ENCODE results near the gene SMARCC1.
"Not testable (repeated sequence)": the region's sequence is repeated elsewhere in the genome, so short reads cannot be mapped to it uniquely, and the experiment has no call there.

Gene SMARCC1

GRCh38 chr3:47752716-47753115, 29.0 kb downstream of the SMARCC1 start:
- H3K4me3 ChIP-seq (ENCODE audit: low read depth, low read length) = no peak overlapping the region
- no peak for TF ChIP-seq CTCF (IDR thresholded peaks at IDR 0.05; ENCODE audit: insufficient read depth, low read length, missing control alignments)
- CTCF ChIA-PET = interaction anchor here (0.7 to 1.6 kb wide), 2 partner anchors 10 to 230 kb away, joined by 3 read pairs; no protein-coding TSS in a partner anchor
- POLR2A ChIA-PET = no interaction called here
- DNase-seq (ENCODE audit: low read depth, low spot score) = no peak

- CTCF ChIA-PET = interaction anchor here (0.6 kb wide), 1 partner anchor 35 kb away, joined by 3 read pairs; no protein-coding TSS in a partner anchor
- H3K4me3 ChIP-seq (ENCODE audit: low read depth, low read length); DNase-seq (ENCODE audit: low read depth, low spot score); POLR2A ChIA-PET: not testable (repeated sequence)
These were observed 30.8 kb downstream of the SMARCC1 start for GRCh38 chr3:47750811-47751354.

GRCh38 chr3:47747558-47747957, 34.1 kb downstream of the SMARCC1 start:
- TF ChIP-seq CTCF (IDR thresholded peaks at IDR 0.05; ENCODE audit: insufficient read depth, low read length, missing control alignments) = no peak
- H3K4me3 ChIP-seq (ENCODE audit: low read depth, low read length) = no peak overlapping the region
- ChIA-PET CTCF (no interaction called here), POLR2A (no interaction called here)
- DNase-seq (ENCODE audit: low read depth, low spot score) = no peak

GRCh38 chr3:47746264-47746663, 35.4 kb downstream of the SMARCC1 start:
- H3K4me3 ChIP-seq (ENCODE audit: low read depth, low read length) = no peak overlapping the region
- TF ChIP-seq CTCF (IDR thresholded peaks at IDR 0.05; ENCODE audit: insufficient read depth, low read length, missing control alignments) = no peak
- ChIA-PET POLR2A (interaction anchor here (0.6 kb wide), 1 partner anchor 23 kb away, joined by 3 read pairs; no protein-coding TSS in a partner anchor), CTCF (interaction anchor here (0.9 kb wide), 1 partner anchor 25 kb away, joined by 3 read pairs; no protein-coding TSS in a partner anchor)
- no peak for DNase-seq (ENCODE audit: low read depth, low spot score)

GRCh38 chr3:47743855-47744254, 37.8 kb downstream of the SMARCC1 start:
- POLR2A ChIA-PET = no interaction called here
- H3K4me3 ChIP-seq (ENCODE audit: low read depth, low read length) = no peak overlapping the region
- CTCF ChIA-PET = interaction anchor here (1.0 kb wide), 1 partner anchor 30 kb away, joined by 3 read pairs; no protein-coding TSS in a partner anchor
- TF ChIP-seq CTCF (IDR thresholded peaks at IDR 0.05; ENCODE audit: insufficient read depth, low read length, missing control alignments) = no peak
- no peak for DNase-seq (ENCODE audit: low read depth, low spot score)

GRCh38 chr3:47743352-47743751, 38.3 kb downstream of the SMARCC1 start:
- CTCF ChIA-PET; POLR2A ChIA-PET; DNase-seq (ENCODE audit: low read depth, low spot score); H3K4me3 ChIP-seq (ENCODE audit: low read depth, low read length): not testable (repeated sequence)

- no peak for TF ChIP-seq CTCF (IDR thresholded peaks at IDR 0.05; ENCODE audit: insufficient read depth, low read length, missing control alignments)
- POLR2A ChIA-PET = no interaction called here
- DNase-seq (ENCODE audit: low read depth, low spot score) = no peak
- CTCF ChIA-PET = interaction anchor here (1.0 kb wide), 2 partner anchors 10 to 218 kb away, joined by 3 read pairs; no protein-coding TSS in a partner anchor
- H3K4me3 ChIP-seq (ENCODE audit: low read depth, low read length) = no peak overlapping the region
These were observed 39.8 kb downstream of the SMARCC1 start for GRCh38 chr3:47741925-47742324.

Measured in AG04449 (cell line).